ENCODE results near the gene ARL14EPL. TPM values are rescaled to one million over a fixed set of nuclear protein-coding genes. Genes with fewer than 3 reads are reported as not detected.
"Not testable (repeated sequence)": the region's sequence is repeated elsewhere in the genome, so short reads cannot be mapped to it uniquely, and the experiment has no call there.

ARL14EPL gene
- total and polyA plus RNA-seq, 7 donors = 0.03 to 0.08 TPM; not detected in 5

GRCh38 chr5:116091416-116091815 is 59.1 kb downstream of the ARL14EPL start:
- no peak overlapping the region for H3K27ac ChIP-seq
- peaks cover 15 to 82% of the 10 kb centered on the region in 2 donors for H3K36me3 ChIP-seq (ENCODE audit: insufficient read depth in 1 of 2, low read depth in 1 of 2)
- DNase-seq = no peak
- no peaks in the 10 kb centered on the region for H3K4me1 ChIP-seq
- TF ChIP-seq CTCF (IDR thresholded peaks at IDR 0.05) = no peak
- intact Hi-C loops (cut with DNase I) = no loop called here
- H3K27me3 ChIP-seq (ENCODE audit: insufficient read depth in 3 of 3, low read length in 2 of 3) = no peaks in the 10 kb centered on the region
- ATAC-seq = no peak
- WGBS, 3 donors = 0 to 98% (median 0%) methylated on average over 1 of the region's 1 CpG
- H3K4me3 ChIP-seq = no peak overlapping the region
- no peaks in the 10 kb centered on the region for H3K9me3 ChIP-seq

GRCh38 chr5:116097301-116097700 is 65.0 kb downstream of the ARL14EPL start:
- Histone ChIP-seq H3K36me3 (ENCODE audit: insufficient read depth in 1 of 2, low read depth in 1 of 2) (peaks cover 10 to 64% of the 10 kb centered on the region in 2 donors), H3K9me3 (no peaks in the 10 kb centered on the region), H3K27me3 (ENCODE audit: insufficient read depth in 3 of 3, low read length in 2 of 3) (no peaks in the 10 kb centered on the region), H3K27ac (no peak overlapping the region), H3K4me3 (no peak overlapping the region), H3K4me1 (no peaks in the 10 kb centered on the region)
- TF ChIP-seq CTCF (IDR thresholded peaks at IDR 0.05) = no peak
- no peak for ATAC-seq
- 93 to 95% (median 94%) methylated on average over 4 of the region's 4 CpGs for WGBS, 3 donors
- no peak for DNase-seq
- intact Hi-C loops (cut with DNase I) = no loop called here

- Histone ChIP-seq H3K9me3 (no peaks in the 10 kb centered on the region), H3K4me1 (no peaks in the 10 kb centered on the region), H3K4me3 (no peak overlapping the region), H3K36me3 (ENCODE audit: insufficient read depth in 1 of 2, low read depth in 1 of 2) (peaks cover 5 to 47% of the 10 kb centered on the region in 2 donors), H3K27ac (no peak overlapping the region), H3K27me3 (ENCODE audit: insufficient read depth in 3 of 3, low read length in 2 of 3) (no peaks in the 10 kb centered on the region)
- WGBS, 3 donors = 76 to 100% (median 95%) methylated on average over 2 of the region's 2 CpGs
- intact Hi-C loops (cut with DNase I) = no loop called here
- ATAC-seq (no peak), DNase-seq (no peak)
- TF ChIP-seq CTCF (IDR thresholded peaks at IDR 0.05) = no peak
Measured at GRCh38 chr5:116098998-116099397, 66.7 kb downstream of the ARL14EPL start.

GRCh38 chr5:116104941-116105340 is 72.7 kb downstream of the ARL14EPL start:
- H3K4me1 ChIP-seq; H3K27ac ChIP-seq; DNase-seq; H3K9me3 ChIP-seq; H3K4me3 ChIP-seq; ATAC-seq; intact Hi-C loops (cut with DNase I); H3K27me3 ChIP-seq (ENCODE audit: insufficient read depth in 3 of 3, low read length in 2 of 3); H3K36me3 ChIP-seq (ENCODE audit: insufficient read depth in 1 of 2, low read depth in 1 of 2): not testable (repeated sequence)
- 97 to 100% (median 100%) methylated on average over 2 of the region's 2 CpGs for WGBS, 3 donors

Other genes with a start within 250 kb of the ARL14EPL start
- gene CDO1, start 215.8 kb upstream of the ARL14EPL start, total RNA-seq = 1 to 10 TPM; 1.0 to 2.7 (median 2.4) TPM
- gene CDO1, start 215.8 kb upstream of the ARL14EPL start, polyA plus RNA-seq = 1 to 10 TPM; 3.0 to 5.2 (median 4.6) TPM
- 10 to 100 TPM; 20.3 to 32.8 (median 27.1) TPM for gene ATG12, start 190.9 kb upstream of the ARL14EPL start, total RNA-seq
- 10 to 100 TPM; 19.6 to 44.2 (median 36.2) TPM for gene ATG12, start 190.9 kb upstream of the ARL14EPL start, polyA plus RNA-seq
- gene AP3S1, start 190.5 kb upstream of the ARL14EPL start, total RNA-seq = 10 to 100 TPM; 20.2 to 29.6 (median 26.3) TPM
- gene AP3S1, start 190.5 kb upstream of the ARL14EPL start, polyA plus RNA-seq = 10 to 100 TPM; 24.8 to 30.8 (median 29.9) TPM
- 1 to 10 TPM in 2 of 4 donors, under 1 TPM in 2; 0.64 to 2.0 (median 1.1) TPM for gene LVRN, start 70.0 kb upstream of the ARL14EPL start, total RNA-seq
- gene LVRN, start 70.0 kb upstream of the ARL14EPL start, polyA plus RNA-seq = under 1 TPM; 0.79 to 0.91 (median 0.79) TPM
- 10 to 100 TPM; 15.0 to 21.8 (median 17.9) TPM for gene COMMD10, start 52.6 kb downstream of the ARL14EPL start, total RNA-seq
- 10 to 100 TPM in 1 of 3 donors, 1 to 10 TPM in 2; 8.4 to 23.0 (median 9.8) TPM for gene COMMD10, start 52.6 kb downstream of the ARL14EPL start, polyA plus RNA-seq

Data from psoas muscle (tissue), 8 donors.